ENCODE measurements around the gene UBE2D4. TPM values are rescaled to one million over a fixed set of nuclear protein-coding genes. Genes with fewer than 3 reads are reported as not detected.

UBE2D4 gene
- total RNA-seq, 3 donors from 2014 or later = 14.7 to 34.1 (median 15.4) TPM

GRCh38 chr7:43929529-43930457 lies 3.6 kb downstream of the UBE2D4 start:
- no peak for DNase-seq (ENCODE audit: low spot score in 2 of 2)
- H3K4me1 ChIP-seq = no peaks in the 10 kb centered on the region
- H3K27ac ChIP-seq = no peak overlapping the region
- no peaks in the 10 kb centered on the region for H3K9me3 ChIP-seq
- intact Hi-C loops (cut with DNase I; ENCODE audit: low total_unique reads) = no loop called here
- no peak for TF ChIP-seq CTCF (IDR thresholded peaks at IDR 0.05)
- TF ChIP-seq POLR2AphosphoS5 (IDR thresholded peaks at IDR 0.05) = no peak
- no peak for TF ChIP-seq POLR2A (IDR thresholded peaks at IDR 0.05)
- no peaks in the 10 kb centered on the region for H3K27me3 ChIP-seq
- H3K36me3 ChIP-seq = no peaks in the 10 kb centered on the region
- no peak overlapping the region for H3K4me3 ChIP-seq

DNA sequence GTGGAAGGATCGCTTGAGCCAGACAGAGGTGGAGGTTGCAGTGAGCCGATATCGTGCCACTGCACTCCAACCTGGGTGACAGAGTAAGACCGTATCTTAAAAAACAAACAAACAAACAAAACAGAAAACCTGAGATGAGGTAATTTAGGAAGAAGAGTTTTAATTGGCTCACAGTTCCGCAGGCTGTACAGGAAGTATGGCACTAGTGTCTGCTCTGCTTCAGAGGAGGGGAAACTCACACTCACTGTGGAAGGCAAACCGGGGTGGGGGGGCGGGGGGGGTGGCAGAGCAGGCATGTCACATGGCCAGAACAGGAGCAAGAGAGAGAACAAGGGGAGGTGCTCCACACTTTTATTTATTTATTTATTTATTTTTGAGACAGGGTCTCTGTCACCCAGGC lies 5.1 kb downstream of the UBE2D4 start:
- DNase-seq (ENCODE audit: low spot score in 2 of 2) = no peak
- H3K4me3 ChIP-seq = no peak overlapping the region
- H3K27ac ChIP-seq = no peak overlapping the region
- no peaks in the 10 kb centered on the region for H3K36me3 ChIP-seq
- H3K4me1 ChIP-seq = no peaks in the 10 kb centered on the region
- H3K9me3 ChIP-seq = no peaks in the 10 kb centered on the region
- TF ChIP-seq POLR2AphosphoS5 (IDR thresholded peaks at IDR 0.05) = no peak
- TF ChIP-seq CTCF (IDR thresholded peaks at IDR 0.05) = no peak
- no peak for TF ChIP-seq POLR2A (IDR thresholded peaks at IDR 0.05)
- intact Hi-C loops (cut with DNase I; ENCODE audit: low total_unique reads) = no loop called here
- no peaks in the 10 kb centered on the region for H3K27me3 ChIP-seq

DNA sequence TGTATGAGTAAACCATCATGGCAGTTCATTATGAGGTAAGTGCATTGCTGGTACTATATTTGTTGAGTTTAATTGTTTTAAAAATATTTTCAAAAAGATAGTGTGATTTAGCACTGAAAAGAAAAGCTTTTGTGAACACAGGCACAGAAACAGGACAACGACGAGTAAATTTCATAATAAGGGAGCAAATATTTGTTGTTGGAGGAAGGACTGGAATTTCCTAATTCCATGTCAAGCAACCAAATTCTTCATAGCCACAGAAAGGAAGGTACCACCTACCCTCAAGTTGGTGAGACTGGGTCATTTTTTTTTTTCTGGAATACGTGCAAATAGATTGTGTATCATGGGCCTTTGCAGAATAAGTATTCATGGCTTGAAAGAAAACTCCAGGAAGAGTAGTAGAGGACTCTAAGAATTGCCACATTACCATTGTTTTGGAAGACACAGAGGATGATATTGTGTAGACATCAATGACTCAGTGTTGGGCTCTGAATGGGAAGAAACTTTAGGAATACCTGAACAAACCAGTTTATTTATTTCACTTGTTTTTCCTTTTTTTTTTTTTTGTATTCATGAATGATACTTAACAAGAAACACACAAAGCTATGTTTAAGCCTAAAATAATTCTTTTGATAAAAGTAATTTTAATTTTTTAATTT lies 7.8 kb downstream of the UBE2D4 start:
- Histone ChIP-seq H3K9me3 (no peaks in the 10 kb centered on the region), H3K4me3 (no peak overlapping the region), H3K36me3 (no peaks in the 10 kb centered on the region), H3K4me1 (no peaks in the 10 kb centered on the region), H3K27me3 (no peaks in the 10 kb centered on the region), H3K27ac (no peak overlapping the region)
- intact Hi-C loops (cut with DNase I; ENCODE audit: low total_unique reads) = no loop called here
- TF ChIP-seq CTCF (IDR thresholded peaks at IDR 0.05) (no peak), POLR2A (IDR thresholded peaks at IDR 0.05) (no peak), POLR2AphosphoS5 (IDR thresholded peaks at IDR 0.05) (no peak)
- no peak for DNase-seq (ENCODE audit: low spot score in 2 of 2)

DNA sequence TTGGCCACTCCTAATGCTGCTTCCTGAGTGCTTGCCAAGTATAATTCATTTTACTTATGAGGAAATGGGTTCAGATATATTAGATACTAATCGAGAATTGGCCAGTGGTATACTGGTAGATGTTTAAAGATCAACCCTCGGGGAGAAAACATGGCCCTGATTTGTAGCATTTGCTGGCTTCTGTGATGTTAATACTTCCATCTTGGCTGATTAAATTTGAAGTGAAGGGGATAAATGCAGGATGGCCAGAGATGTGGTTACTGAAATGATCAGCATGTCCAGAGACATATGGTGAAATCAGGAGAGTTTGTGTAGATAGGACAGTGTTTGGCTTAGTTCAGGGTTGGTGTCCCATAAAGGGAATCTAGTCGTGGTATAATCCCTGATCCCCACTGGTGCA lies 11.2 kb downstream of the UBE2D4 start:
- Histone ChIP-seq H3K4me1 (no peaks in the 10 kb centered on the region), H3K27ac (no peak overlapping the region), H3K36me3 (no peaks in the 10 kb centered on the region), H3K27me3 (no peaks in the 10 kb centered on the region), H3K4me3 (no peak overlapping the region), H3K9me3 (no peaks in the 10 kb centered on the region)
- no peak for DNase-seq (ENCODE audit: low spot score in 2 of 2)
- no peak for TF ChIP-seq CTCF (IDR thresholded peaks at IDR 0.05)
- no peak for TF ChIP-seq POLR2AphosphoS5 (IDR thresholded peaks at IDR 0.05)
- TF ChIP-seq POLR2A (IDR thresholded peaks at IDR 0.05) = no peak
- intact Hi-C loops (cut with DNase I; ENCODE audit: low total_unique reads) = no loop called here

- TF ChIP-seq CTCF (IDR thresholded peaks at IDR 0.05) (no peak), POLR2AphosphoS5 (IDR thresholded peaks at IDR 0.05) (no peak), POLR2A (IDR thresholded peaks at IDR 0.05) (no peak)
- Histone ChIP-seq H3K27ac (no peak overlapping the region), H3K9me3 (no peaks in the 10 kb centered on the region), H3K4me1 (no peaks in the 10 kb centered on the region), H3K4me3 (no peak overlapping the region), H3K36me3 (no peaks in the 10 kb centered on the region), H3K27me3 (no peaks in the 10 kb centered on the region)
- no peak for DNase-seq (ENCODE audit: low spot score in 2 of 2)
- intact Hi-C loops (cut with DNase I; ENCODE audit: low total_unique reads) = no loop called here
Measured at GRCh38 chr7:43938892-43939482, 12.8 kb downstream of the UBE2D4 start.

Data from breast epithelium (tissue), 4 donors.